SH-SY5Y (cell line): ENCODE measurements around the gene HOXD11.

Source experiments
- GATA2 ChIP-seq: IDR thresholded peaks from 2 replicates; pipeline ENCODE4 v1.6.1; 2011; ENCODE audit warnings: mild to moderate bottlenecking, low read depth, low read length
- GATA3 ChIP-seq: IDR thresholded peaks from 2 replicates; pipeline ENCODE4 v1.6.1; 2011; ENCODE audit warnings: low read depth, mild to moderate bottlenecking, low read length, moderate library complexity

Gene HOXD11

DNA sequence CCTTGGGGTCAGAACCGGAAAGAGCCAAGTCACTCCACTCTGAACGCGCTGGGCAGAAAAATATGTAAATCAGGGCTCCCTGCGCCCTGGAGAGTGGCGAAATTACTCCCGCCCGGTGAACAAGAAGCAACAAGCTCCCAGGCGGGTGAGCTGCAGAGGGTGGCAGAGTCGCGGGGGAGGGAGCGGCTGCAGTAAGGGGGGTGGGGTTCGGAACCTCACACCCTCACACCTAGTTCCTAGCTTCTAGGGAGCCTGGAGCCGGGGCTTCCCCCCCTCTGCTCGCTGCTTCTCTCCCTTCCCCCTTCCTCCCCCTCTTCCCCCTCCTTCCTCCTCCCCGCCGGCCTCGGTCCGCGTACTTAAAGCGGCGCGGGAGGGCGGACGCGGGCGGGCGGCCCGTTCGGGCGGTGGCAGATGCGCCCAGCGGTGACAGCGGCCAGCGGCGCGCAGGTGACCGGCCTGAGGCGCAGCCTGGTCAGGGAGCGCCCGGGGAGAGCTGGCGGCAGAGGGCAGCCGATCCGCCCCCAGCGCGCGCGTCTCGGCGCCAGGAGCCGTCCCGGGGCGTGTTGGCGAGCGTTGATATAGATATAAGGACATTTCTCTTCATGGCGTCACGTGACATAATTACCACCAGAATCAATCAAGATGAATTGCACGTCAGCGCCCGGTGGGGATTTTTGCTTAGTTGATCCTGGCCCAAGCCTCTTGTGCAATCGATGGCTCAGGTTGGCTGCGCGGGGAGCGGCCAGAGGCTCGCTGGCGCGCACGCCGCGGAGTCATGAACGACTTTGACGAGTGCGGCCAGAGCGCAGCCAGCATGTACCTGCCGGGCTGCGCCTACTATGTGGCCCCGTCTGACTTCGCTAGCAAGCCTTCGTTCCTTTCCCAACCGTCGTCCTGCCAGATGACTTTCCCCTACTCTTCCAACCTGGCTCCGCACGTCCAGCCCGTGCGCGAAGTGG, at the start of gene HOXD11:
TSS of gene HOXD11 (plus strand) at position 700 of the 959 bp plus-strand sequence. CDS start at position 776, 76 bp downstream.
- TF ChIP-seq GATA3 (no peak), GATA2 (no peak)

DNA sequence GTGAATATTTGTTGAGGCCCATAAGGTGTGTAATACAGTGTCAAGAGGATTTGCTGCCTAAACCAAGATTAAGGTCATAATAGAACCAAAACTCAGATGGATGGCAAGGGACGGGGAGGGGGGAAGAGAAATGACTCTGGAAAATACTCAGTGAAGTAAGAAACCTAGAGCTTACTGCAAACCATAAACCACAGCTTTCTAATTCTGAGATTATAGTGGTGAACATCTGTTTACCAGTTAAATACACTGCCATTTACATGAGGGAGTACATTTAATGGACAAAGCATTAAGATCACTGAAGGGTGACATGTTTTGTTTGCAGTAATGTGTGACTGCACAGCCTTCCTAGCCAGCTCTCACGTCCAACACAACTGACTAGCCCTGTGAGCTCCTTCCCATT, 43.1 kb upstream of the HOXD11 start:
- no peak for TF ChIP-seq GATA3
- TF ChIP-seq GATA2: no peak

DNA sequence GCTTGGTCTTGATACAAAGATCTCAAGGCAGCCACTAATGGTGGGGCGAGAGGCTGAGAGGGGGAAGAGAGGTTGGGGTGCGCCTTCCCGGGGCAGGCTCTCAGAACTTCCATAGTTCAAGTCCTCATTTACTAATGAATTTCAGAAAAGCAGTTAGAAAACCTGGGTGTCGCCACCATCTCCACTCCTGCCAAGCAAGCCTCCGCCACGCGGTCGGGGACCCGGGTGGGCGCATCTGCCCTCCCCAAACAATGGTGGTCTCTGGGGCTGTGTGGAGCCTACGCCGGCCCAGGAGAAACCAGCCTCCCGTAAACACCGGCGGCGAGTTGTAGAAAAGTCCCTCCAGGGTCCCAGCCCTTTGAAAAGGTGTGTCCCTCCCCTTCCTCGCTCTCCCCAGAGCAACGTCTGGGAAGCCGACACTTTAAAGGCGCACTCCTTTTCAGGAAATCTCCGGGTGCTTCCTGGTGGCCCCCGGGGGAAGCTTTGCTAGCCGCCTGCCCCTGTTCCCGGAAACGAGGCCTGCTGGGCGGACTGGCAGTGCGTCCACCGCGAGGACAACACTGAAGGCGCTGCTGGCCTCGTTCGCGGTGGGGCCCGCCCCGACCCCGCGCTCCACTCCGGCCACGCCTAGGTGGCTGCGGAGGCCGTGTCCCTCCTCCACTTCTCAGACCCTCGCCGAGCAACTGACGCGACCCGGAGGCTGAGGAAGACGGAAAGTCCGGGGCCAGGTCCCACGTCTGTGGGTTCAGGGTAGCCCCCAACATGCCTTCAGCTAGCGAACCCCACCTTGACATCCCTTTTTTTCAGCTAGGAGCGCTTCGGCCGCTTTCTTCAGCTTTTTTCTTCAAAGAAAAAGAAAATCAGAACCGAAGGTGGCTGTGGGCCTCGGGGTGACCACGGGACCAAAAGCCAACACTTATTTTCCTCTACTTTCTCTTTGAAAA, 40.2 kb upstream of the HOXD11 start:
- TF ChIP-seq GATA3 (no peak), GATA2 (no peak)

DNA sequence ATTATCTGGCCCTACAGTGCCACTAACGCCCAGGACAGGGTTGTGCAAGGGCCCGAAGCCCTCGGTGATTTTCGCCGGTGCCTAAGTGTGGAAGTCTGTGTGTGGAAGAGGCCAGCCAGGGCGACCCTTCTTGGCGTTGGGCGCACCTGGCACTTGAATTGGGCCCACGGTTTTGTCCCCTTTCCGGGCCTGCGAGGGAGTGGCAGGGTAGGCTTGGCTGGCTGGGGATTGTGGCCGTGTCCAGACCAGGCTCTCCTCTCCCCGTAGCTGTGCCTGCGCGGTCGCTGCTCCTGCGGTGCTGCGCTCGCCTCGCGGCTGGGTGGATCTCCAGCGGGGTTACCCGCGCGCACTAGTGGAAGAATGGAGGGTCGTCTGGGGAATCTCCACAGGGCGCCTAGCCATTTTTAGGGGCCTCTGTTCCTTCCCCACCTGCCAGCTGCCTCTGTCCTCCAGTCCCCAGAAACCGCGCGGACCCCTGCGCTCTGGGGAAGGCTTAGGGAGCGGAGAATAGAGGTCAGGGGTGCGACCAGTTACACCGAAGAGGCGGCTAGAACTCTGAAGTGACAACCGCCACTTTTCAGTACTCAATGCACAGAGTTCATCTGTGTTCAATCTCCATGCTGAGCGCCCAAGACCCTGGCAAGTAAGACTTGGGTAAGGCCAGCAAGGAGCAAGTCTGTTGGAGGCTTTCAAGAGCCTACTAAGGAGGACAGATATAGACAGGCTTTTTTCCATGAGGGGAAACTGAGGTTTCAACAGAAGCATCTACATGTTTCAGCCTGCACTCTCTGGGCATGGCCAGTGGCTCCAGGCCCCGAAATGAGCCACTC, 39.3 kb upstream of the HOXD11 start:
- TF ChIP-seq GATA2: no peak
- TF ChIP-seq GATA3: no peak

DNA sequence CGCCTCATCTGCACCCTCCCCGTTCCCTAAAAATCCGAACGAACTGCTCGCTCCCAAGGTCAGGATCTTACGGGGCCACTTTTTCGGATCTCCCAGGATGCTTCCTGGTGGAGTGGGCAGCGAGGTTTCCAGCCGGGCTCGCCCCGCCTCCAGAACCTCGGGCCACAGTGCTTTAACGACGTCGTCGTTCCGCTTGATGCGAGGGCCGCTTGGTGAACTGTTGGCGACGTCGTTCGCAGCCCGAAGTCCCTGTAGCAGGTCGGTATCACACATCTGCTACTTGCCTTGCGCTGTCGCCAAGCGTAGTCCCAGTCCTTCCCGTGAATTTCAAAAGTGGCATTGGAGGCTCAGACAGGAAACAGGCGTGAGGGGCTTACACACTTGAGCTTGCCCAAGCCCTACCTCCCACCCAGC, 38.7 kb upstream of the HOXD11 start:
- TF ChIP-seq GATA2: no peak
- TF ChIP-seq GATA3: no peak

DNA sequence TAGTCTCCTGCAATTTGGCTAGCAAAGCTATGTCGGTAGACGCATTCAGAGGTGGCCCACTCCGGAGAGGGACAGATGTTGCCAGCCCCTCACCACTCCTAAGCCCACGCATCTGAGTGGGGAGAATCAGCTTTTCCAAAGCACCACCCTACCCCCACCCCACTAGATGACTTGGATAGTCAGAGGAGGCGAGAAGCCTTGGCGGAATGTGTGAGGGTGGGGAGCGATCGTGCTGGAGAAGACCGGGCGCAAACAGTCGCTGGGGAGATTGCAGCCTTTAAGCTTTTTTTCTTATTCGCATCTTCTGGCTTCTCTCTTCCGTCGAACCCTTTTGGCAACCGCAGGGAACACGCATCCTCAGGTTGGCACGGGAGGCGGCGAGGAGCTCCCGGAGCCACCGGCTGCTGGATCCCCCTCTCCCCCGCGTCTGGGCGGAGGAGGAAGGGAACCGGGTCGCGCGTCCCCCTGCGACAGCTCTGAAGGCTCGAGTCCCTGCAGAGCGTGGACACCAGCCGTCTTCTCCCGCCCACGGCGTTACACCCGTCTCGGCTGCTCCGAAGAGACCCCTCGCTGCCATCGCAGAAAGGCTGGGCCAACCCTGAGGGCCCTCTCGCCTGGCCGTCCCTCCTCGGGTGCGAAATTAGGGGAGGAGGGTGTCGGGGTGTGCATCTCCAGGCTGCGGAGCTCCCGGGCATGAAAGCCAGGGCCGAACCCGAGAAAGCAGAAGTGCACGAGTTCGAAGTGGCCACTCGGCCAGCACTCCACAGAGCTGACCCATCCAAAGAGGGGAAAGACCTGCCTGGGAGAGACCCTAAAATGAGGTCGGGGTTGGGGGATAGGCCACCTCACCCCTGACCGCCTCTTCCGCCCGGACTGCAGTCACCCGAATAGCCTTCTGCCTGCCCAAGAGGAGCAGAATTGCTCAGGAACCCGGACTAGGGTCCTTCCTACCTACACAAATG, 35.5 kb upstream of the HOXD11 start:
- TF ChIP-seq GATA2: no peak
- no peak for TF ChIP-seq GATA3

DNA sequence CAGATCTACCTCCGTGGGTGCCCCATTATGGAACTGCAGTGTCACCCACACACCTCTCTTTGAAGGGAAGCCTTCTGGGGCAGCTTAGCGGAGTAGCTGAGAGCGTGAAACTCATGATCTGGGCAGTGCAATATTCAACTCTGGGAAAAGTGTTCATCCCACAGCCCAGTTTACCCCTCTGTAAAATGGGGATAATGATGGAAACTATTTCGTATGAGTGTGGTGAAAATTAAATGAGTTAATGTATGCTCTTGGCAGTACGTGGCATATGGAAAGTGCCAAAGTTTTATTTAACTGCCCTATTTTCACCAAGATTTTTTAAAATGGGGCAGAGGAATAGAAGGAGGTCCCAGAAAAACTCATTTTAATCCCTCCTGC, 34.8 kb upstream of the HOXD11 start:
- TF ChIP-seq GATA2 (no peak), GATA3 (no peak)

DNA sequence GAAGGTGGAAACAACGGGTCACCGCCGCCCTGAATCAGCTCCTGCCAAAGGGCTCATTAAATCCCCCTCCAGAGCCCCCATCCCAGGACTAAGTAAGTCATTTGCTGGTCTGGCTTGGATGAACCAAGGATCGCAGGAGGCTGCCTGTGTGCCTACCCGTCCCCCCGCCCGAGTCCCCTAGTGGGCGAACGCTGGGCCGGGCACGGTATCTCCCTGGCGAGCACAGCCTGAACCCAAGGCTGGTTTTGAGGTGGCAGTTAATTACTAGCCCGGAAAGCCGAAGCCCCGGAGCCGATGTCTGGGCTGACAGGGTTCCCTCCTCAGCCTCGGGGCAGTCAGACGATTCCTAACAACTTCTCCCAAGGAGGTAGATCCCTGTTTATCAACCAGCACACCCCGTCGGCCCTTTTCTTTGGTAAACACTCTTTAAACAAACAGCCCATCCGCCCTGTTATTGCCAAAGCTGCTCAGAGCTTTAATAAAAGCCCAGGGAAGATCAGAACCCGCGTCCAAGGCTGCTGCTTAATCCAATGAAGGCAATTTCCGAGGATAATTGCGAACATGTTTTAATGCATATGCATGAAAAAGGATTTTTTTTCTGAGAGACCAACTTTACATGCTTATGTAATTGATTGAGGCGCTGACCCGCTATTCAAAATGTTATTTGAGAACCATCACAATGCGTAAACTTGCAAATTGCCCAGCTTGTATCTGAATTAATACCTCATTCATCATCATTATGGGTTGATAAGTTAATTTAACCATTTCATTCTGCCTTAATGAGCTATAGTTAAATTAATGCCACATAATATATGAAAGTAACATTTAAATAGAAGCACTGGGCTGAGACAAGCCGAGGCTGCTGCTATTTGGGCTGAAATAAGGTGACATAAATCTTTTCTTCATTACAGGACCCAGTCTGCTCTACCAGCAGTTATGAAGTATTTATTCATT, 33.9 kb upstream of the HOXD11 start:
- no peak for TF ChIP-seq GATA3
- TF ChIP-seq GATA2: no peak

DNA sequence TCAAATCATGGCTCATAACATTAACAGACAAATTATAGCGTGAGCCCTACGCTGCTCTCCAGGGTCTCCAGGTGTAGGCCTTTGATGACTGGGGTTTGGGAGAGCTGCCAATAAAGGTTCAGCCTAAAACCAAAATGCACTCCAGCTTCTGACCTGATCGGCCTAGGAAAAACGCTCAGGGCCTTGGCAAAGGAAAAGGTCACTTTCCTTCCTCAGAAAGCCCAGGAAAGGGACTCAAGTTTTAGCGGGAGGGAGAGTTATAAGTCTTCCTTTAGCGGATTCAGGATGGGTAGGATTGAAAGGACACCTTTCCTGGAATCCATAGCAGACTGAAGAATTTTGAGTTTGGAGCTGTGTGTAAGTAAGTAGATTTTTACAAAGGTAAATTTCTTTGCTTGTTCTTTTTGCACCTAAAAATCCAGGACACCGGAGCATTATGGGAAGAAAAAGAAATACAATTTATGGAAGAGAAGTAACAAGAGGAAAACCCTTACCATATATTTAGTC, 32.1 kb upstream of the HOXD11 start:
- TF ChIP-seq GATA3 (no peak), GATA2 (no peak)

DNA sequence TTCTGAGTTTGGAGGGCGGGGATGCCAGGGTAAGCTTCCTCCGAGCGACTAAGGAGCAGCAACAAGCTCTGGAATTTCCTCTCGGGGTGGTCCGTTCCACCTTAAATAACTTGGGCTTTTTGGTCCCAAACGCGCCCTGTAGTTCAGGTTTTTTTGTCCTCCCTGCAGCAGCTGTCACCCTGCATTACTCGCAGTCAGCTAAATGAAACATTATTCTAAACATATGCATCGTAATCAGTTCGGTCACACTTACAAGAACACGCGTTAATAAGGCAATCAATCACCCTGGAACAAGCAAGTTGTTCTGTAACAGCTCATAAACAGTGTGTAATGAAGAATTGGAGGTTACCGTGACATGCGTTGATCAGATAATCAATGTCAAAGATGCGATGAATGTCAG, 31.6 kb upstream of the HOXD11 start:
- no peak for TF ChIP-seq GATA3
- no peak for TF ChIP-seq GATA2

DNA sequence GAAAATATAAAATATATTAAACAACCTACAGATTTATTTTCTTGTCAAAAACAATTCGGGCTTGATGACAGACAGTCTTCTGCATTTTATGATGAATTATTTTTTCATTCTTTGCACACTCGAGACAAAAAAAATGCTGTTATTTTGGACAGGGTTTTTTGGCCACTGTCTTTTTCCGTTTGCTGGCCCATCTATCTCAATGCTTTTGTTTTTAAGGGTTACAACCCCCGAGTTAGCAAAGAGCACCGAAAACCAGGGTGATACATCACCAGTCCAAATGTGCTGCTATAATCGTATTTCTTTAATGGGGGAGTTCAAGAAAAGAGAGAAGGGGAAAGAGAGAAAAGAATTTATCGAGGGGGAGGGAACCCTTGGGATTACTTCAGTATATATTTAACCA, 31.0 kb upstream of the HOXD11 start:
- TF ChIP-seq GATA2 (no peak), GATA3 (no peak)

DNA sequence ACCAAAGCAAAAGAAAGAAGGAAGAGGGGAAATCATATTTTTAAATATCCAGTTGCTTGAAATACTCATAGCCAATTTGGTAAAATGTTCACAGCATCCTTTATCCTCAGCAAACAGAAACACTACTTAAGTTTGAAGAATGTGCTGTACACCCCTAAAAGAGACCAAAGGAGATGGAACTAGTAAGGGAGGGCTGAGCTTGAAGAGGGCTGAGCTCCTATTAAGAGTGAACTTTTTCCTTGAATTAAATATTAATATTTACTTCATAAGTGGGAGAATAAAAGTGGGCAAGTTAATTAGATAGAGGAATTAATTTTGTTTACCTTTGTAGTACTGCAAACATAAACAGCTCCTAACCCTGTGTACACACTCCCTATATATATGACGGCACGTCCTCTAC, 30.3 kb upstream of the HOXD11 start:
- TF ChIP-seq GATA3 (no peak), GATA2 (no peak)
